Osteocyte (in vitro differentiated cells): ENCODE results near the gene FCAMR. TPM values are rescaled to one million over a fixed set of nuclear protein-coding genes. Genes with fewer than 3 reads are reported as not detected.

Experiments used
- DNase-seq: peaks from one replicate; pipeline ENCODE4 v3.0.0; 2021; ENCODE audit warnings: mixed read lengths; ENCODE audit not compliant: unreplicated experiment; ENCODE audit errors: extremely low spot score
- H3K27ac Mint-ChIP-seq: one replicate; pipeline ENCODE4 v1.8.0; 2021; ENCODE audit warnings: mild to moderate bottlenecking, mixed read lengths; ENCODE audit not compliant: unreplicated experiment
- H3K27me3 Mint-ChIP-seq: one replicate; pipeline ENCODE4 v1.8.0; 2021; ENCODE audit warnings: mixed read lengths; ENCODE audit not compliant: unreplicated experiment
- H3K36me3 Mint-ChIP-seq: one replicate; pipeline ENCODE4 v1.8.0; 2021; ENCODE audit warnings: mixed read lengths; ENCODE audit not compliant: unreplicated experiment
- H3K4me1 Mint-ChIP-seq: one replicate; pipeline ENCODE4 v1.8.0; 2021; ENCODE audit warnings: mixed read lengths; ENCODE audit not compliant: unreplicated experiment
- H3K4me3 Mint-ChIP-seq: one replicate; pipeline ENCODE4 v1.8.0; 2021; ENCODE audit warnings: mild to moderate bottlenecking, moderate library complexity, mixed read lengths; ENCODE audit not compliant: unreplicated experiment
- H3K9me3 Mint-ChIP-seq: one replicate; pipeline ENCODE4 v1.8.0; 2021; ENCODE audit warnings: mixed read lengths; ENCODE audit not compliant: unreplicated experiment
- total RNA-seq: library from RNA; stranded (reverse); gene quantifications from 2 replicates; pipeline ENCODE4 v1.2.1, GENCODE V29; 2021
- TF ChIP-seq, protein P1 (sequence below): fragments of 200-600 bp; sonication (generic); IDR thresholded peaks from 2 replicates; pipeline ENCODE4 v1.5.0; 2021; ENCODE audit warnings: antibody characterized with exemption, mild to moderate bottlenecking, moderate library complexity

Gene FCAMR
- total RNA-seq, 1 donor from 2014 or later = not detected

DNA sequence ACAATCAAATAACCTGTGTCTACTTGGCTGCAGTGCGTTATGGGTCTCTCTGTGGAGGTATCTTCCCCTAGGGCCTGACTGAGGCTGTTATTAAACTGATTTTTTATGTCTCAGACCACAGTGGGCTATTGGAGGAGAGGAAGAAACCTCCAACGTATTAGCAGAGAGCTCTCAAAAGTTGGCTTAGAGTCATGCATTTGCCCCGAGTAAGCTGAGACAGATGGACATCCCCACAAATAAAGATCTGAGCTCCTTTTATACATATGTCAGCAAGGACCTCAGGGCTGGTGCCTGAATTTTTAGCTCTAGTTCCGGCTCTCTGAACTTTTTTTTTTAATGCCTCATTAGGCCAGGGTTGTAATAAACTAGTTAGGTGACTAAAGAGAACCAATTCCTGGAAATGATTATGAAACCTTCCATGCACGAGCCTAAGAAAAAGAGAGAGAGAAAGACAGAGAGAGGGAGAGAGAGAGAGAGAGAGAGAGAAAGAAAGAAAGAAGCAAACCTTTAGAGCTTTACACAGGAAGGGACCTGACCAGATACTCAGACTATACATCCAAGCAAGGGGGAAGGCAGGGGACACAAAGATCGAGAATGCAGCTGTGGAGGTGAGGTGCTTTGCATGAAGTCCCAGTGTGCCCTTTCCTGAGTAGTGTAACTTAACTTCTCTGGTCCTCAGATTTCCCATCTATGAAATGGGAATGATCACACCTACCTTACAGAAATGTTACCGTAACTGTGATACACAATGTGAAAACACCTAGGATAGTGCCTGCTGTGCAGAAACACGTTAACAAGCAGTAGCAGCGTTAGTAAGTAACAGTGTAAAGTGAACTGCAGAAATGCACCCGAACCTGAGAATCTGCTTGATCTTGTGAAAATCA is 15.6 kb downstream of the FCAMR start:
- H3K4me3 Mint-ChIP-seq = no peak overlapping the region
- peaks cover 11% of the 10 kb centered on the region for H3K27me3 Mint-ChIP-seq
- H3K36me3 Mint-ChIP-seq = no peaks in the 10 kb centered on the region
- no peaks in the 10 kb centered on the region for H3K9me3 Mint-ChIP-seq
- H3K27ac Mint-ChIP-seq = no peak overlapping the region
- TF ChIP-seq, protein P1, sequence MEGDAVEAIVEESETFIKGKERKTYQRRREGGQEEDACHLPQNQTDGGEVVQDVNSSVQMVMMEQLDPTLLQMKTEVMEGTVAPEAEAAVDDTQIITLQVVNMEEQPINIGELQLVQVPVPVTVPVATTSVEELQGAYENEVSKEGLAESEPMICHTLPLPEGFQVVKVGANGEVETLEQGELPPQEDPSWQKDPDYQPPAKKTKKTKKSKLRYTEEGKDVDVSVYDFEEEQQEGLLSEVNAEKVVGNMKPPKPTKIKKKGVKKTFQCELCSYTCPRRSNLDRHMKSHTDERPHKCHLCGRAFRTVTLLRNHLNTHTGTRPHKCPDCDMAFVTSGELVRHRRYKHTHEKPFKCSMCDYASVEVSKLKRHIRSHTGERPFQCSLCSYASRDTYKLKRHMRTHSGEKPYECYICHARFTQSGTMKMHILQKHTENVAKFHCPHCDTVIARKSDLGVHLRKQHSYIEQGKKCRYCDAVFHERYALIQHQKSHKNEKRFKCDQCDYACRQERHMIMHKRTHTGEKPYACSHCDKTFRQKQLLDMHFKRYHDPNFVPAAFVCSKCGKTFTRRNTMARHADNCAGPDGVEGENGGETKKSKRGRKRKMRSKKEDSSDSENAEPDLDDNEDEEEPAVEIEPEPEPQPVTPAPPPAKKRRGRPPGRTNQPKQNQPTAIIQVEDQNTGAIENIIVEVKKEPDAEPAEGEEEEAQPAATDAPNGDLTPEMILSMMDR = no peak
- DNase-seq = no peak
- no peaks in the 10 kb centered on the region for H3K4me1 Mint-ChIP-seq

DNA sequence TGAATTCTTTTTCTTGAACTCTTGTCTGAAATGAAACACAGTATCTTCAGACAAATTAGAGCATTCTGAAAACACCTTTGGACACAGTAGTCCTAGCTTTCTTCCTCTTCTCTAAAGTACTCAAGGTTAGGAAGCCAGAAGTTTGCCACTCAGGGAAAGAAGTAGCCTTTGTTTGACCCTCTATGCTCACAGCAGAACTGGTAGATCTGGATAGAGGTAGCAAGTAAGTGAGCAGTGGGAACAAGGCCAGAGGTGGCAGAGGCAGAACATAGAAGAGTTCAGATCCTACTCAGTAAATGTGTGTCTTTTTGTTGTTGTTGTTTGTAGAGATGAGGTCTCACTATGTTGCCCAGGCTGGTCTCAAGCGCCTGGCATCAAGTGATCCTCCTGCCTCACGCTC is 16.6 kb downstream of the FCAMR start:
- Mint-ChIP-seq H3K27me3 (peaks cover 11% of the 10 kb centered on the region), H3K4me1 (no peaks in the 10 kb centered on the region), H3K36me3 (no peaks in the 10 kb centered on the region), H3K27ac (no peak overlapping the region), H3K4me3 (no peak overlapping the region), H3K9me3 (no peaks in the 10 kb centered on the region)
- DNase-seq = no peak
- TF ChIP-seq, protein P1 = no peak

DNA sequence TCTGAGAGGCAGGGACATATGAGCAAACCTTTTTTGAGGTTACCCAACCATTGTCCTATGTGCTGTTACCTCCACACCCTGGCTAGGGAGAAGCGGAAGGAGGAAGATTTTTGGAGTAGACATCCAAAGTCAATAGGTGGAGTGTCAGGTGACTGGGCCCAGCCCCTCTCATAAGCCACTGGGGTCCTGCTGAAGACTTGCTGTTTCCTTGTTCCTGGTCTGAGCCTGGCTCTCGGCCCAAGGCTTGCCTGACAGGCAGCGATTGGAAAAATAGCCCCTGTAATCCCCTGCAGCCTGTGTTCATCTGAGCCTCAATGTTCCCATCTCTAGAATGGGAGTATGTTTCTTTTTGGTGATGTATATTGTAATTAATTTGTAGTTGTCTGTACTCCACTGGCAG is 17.1 kb downstream of the FCAMR start:
- Mint-ChIP-seq H3K27me3 (peaks cover 11% of the 10 kb centered on the region), H3K4me1 (no peaks in the 10 kb centered on the region), H3K9me3 (no peaks in the 10 kb centered on the region), H3K4me3 (no peak overlapping the region), H3K27ac (no peak overlapping the region), H3K36me3 (no peaks in the 10 kb centered on the region)
- TF ChIP-seq, protein P1 = no peak
- DNase-seq = no peak

DNA sequence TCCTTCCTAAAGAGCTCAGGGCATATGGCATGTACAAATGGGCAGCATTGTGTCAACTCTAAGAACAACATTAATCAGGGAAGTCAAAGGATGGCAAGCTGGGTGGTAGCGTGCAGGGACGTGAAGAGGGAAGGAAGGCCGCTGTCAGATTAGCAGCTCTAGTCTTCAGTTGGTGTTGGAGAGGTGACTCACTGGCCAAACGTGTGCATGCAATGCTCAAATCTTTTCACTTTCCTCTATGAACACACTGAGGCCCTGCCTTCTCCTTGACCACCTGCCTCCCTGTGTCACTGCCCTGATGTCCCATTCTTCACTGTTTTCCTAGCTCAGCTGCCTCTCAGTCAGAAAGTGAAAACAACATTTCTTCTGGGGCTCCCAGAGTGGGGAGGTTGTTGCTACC is 18.1 kb downstream of the FCAMR start:
- Mint-ChIP-seq H3K9me3 (no peaks in the 10 kb centered on the region), H3K27ac (no peak overlapping the region), H3K4me1 (no peaks in the 10 kb centered on the region), H3K4me3 (no peak overlapping the region), H3K36me3 (no peaks in the 10 kb centered on the region), H3K27me3 (peaks cover 12% of the 10 kb centered on the region)
- TF ChIP-seq, protein P1 = no peak
- DNase-seq = no peak

DNA sequence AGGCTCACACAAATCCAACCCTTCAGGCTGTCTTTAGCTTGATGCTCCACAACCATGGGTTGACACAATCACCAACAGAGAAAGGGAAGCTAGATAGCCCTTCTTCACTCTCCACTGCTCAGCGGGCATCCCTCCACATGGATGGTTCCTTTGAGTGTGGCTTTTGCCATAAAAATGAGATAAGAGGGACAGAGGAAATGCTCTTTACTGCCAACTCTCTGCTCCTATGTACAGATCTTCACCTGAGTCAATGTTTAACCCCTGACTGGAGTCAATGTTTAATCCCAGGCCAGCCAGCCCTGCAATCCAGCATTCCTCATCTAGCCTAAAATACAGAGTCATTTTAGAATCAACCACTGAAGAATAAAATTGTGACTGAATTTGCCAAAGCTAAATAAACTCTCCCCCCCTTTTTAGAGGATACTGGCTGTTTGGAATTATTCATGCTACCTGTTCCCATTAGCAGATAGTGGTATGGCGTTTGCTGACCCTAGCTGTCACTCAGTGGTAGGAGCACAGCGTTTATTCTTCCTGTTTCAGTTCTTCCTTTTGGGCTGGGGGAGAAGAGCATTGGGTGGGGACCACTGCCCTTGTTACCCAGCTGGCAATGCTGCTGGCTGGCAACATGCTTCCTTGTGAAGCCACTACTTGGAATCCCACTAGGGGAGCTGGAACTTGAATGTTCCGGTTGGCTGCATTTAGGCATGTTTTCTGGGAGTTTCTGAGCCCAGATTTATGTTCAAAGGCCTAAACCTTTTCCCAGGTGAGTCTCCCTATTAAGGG is 18.8 kb downstream of the FCAMR start:
- Mint-ChIP-seq H3K9me3 (no peaks in the 10 kb centered on the region), H3K4me3 (no peak overlapping the region), H3K4me1 (no peaks in the 10 kb centered on the region), H3K36me3 (no peaks in the 10 kb centered on the region), H3K27me3 (peaks cover 10% of the 10 kb centered on the region), H3K27ac (no peak overlapping the region)
- TF ChIP-seq, protein P1 = no peak
- DNase-seq = no peak
